ENCODE data around the gene HMGXB4. TPM values are rescaled to one million over a fixed set of nuclear protein-coding genes. Genes with fewer than 3 reads are reported as not detected.

The HMGXB4 gene
- total RNA-seq, 4 donors from 2014 or later = 13.3 to 19.6 (median 15.9) TPM

DNA sequence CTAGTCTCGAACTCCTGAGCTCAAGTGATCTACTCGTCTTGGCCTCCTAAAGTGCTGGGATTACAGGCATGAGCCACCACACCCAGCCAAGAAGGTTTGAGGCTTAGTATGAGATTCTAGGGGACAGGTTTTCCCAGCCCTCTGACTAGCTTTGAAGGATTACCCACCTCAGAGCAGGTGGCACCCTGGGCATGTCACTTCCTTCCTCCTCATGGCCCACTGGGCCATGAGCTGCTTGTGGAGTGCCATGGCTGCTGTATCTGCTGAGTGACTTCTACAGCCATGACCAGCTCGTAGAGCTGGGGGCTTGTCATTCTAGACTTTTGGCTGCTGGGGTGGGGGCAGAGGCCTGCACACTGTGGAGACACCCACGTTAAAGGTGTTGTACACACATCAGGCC lies 67.5 kb downstream of the HMGXB4 start:
- TF ChIP-seq, protein P1, sequence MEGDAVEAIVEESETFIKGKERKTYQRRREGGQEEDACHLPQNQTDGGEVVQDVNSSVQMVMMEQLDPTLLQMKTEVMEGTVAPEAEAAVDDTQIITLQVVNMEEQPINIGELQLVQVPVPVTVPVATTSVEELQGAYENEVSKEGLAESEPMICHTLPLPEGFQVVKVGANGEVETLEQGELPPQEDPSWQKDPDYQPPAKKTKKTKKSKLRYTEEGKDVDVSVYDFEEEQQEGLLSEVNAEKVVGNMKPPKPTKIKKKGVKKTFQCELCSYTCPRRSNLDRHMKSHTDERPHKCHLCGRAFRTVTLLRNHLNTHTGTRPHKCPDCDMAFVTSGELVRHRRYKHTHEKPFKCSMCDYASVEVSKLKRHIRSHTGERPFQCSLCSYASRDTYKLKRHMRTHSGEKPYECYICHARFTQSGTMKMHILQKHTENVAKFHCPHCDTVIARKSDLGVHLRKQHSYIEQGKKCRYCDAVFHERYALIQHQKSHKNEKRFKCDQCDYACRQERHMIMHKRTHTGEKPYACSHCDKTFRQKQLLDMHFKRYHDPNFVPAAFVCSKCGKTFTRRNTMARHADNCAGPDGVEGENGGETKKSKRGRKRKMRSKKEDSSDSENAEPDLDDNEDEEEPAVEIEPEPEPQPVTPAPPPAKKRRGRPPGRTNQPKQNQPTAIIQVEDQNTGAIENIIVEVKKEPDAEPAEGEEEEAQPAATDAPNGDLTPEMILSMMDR (IDR thresholded peaks at IDR 0.05; ENCODE audit: low read depth) = no peak

DNA sequence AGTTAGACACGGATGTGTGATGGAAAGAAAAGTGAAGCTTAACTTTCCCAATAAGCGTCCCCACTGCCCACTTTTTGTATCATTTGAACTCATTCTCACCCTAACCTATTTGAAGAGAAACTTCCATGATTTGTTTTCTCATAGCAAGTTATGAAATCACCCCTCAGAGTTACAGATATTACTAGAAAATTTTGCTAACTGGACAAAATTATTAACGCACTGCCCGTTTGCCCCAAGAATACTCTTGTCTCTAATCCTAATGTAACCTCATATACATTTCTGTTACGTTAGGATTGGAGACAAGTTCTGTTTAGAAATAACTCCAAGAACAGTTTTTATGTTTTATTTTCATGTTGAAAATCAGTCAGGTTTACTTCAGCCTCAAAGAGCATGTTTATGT lies 67.9 kb downstream of the HMGXB4 start:
- TF ChIP-seq, protein P1 (IDR thresholded peaks at IDR 0.05; ENCODE audit: low read depth) = no peak

DNA sequence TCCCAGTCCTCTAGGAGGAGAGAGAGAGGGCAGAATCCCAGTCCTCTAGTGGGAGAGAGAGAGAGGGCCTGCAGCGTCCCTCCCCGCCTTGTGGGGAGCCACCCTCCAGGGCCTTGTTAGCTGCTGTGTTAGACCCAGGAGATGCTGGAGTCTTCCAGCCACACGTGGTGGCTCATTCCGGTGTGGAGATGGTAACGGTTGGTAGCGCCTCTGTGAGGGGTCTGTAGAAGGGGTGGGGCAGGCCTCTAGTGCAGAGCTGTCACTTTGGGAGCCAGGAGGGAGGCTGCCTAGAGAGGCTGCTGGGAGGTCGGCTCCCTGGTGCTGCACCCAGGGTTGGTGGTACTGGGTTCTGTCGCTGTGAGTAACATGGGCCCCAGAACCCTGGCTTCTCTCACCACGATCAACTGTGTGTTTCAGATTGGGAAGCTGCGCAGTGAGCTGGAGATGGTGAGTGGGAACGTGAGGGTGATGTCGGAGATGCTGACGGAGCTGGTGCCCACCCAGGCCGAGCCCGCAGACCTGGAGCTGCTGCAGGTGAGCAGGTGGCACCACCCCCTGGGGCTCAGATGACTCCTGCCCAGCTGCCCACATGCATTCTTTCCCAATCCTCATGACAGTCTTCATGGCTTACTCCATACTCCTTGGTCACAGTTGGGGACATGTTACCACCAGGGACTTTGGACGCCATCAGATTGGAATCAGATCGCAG lies 69.7 kb downstream of the HMGXB4 start:
- TF ChIP-seq, protein P1 (IDR thresholded peaks at IDR 0.05; ENCODE audit: low read depth) = no peak

DNA sequence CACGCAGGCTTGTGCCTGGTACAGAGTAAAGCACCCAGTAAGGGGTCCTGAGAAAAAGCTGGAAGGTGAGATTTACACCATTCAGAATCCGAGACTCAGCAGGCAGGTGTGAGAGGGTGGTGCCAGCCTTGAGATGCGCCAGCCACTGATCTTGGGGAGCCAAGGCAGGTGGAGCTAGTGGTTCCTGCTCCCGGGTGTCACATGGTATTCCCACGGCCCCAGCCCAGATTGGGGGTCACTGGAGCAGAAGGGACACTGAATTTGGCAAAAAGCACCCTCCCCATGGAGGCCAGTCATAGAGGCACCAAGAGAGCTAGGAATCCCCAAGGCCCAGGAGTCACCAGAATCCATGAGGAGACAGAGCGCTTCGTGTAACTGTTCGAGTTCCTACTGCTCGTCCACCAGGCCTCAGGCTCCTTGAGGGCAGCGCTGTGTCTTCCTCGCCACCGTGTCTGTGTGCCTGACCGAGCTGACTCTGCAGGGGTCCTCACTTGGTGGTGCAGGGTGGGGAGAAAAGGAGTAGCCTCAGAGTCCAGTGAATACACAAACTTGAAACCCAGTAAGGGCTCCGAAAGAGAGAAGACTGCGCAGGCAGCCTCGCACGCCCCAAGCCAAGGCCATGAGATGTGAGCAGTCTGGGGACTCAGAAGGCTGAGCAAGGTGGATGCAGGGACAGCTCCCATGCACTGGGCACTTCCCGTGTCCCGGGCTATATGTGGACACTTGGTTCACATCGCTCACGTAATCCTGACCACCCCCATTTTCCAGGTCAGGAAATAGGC lies 70.6 kb downstream of the HMGXB4 start:
- TF ChIP-seq, protein P1 (IDR thresholded peaks at IDR 0.05; ENCODE audit: low read depth) = no peak

DNA sequence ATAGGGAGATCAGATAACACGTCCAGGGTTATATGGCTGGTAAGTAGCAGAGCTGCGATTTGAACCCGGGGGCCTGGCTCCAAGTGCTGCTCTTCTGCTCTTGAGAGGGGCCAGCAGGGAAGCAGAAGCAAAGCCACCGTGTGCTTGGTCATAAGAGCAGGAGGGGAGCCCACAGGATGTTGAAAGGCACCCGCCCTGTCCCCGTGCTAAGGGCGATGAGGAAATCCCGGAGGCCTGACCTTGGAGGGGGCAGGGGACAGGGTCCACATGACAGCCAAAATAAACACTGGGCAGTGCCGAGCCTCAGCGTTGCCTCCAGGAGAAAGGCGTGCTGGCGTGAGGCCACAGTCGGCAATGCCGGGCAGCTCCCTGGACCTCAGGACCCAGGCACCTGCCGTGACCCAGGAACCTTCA lies 71.2 kb downstream of the HMGXB4 start:
- TF ChIP-seq, protein P1 (IDR thresholded peaks at IDR 0.05; ENCODE audit: low read depth) = no peak

DNA sequence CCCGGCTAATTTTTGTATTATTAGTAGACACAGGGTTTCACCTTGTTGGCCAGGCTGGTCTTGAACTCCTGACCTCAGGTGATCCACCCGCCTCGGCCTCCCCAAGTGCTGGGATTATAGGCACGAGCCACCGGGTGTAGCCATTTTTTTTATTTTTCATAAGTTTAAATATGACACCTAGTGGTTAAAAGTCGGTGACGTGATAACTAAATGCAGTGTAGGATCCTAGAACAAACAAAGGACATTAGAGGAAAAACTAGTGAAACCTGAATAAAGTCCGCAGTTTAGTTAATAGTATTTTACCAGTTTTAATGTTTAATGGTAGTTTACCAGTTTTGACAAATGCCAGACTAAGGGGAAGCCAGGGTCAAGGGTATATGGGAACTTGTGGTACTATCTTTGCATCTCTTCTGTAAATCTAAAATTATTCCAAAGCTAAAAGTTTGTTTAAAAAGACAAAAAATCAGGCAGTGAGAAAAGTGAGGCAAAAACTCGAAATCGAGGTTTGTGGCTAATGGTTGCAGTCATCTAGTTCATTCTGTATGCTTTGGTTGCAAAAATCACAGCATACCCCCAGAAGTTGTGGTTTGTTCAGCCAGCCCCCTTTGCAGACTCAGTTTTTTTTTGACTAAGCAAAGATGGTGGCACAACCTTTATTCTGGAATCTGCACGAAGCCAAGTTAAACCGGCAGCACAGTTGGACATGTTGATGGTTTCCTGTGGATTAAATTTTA lies 72.0 kb downstream of the HMGXB4 start:
- TF ChIP-seq, protein P1 (IDR thresholded peaks at IDR 0.05; ENCODE audit: low read depth) = no peak
